Rectal smooth muscle tissue (tissue), 1 donor: ENCODE data around the gene ELF2.
"Not testable (repeated sequence)": the region's sequence is repeated elsewhere in the genome, so short reads cannot be mapped to it uniquely, and the experiment has no call there.

Experiments
- H3K27ac ChIP-seq: one replicate; pipeline ENCODE4 v1.7.0; 2013; ENCODE audit warnings: low read depth, low read length, inconsistent platforms
- H3K27me3 ChIP-seq: one replicate; pipeline ENCODE4 v1.7.0; 2013; ENCODE audit warnings: low read length; ENCODE audit not compliant: control insufficient read depth, insufficient read depth
- H3K36me3 ChIP-seq: one replicate; pipeline ENCODE4 v1.7.0; 2013; ENCODE audit warnings: low read length; ENCODE audit not compliant: control insufficient read depth, insufficient read depth
- H3K4me1 ChIP-seq: one replicate; pipeline ENCODE4 v1.7.0; 2013; ENCODE audit warnings: low read length; ENCODE audit not compliant: control insufficient read depth, insufficient read depth
- H3K4me3 ChIP-seq: one replicate; pipeline ENCODE4 v1.7.0; 2013; ENCODE audit warnings: low read length
- H3K9ac ChIP-seq: one replicate; pipeline ENCODE4 v1.7.0; 2013; ENCODE audit warnings: low read length

The ELF2 gene

GRCh38 chr4:139176302-139177048 lies 543 bp downstream of the ELF2 start:
- peaks cover 3% of the 10 kb centered on the region for H3K4me1 ChIP-seq
- peak overlapping the region; percentile 68 for H3K9ac ChIP-seq
- peak overlapping the region; percentile 100 for H3K27ac ChIP-seq
- H3K4me3 ChIP-seq: peak overlapping the region; percentile 83
- no peaks in the 10 kb centered on the region for H3K36me3 ChIP-seq
- no peaks in the 10 kb centered on the region for H3K27me3 ChIP-seq

- Histone ChIP-seq H3K27me3 (no peaks in the 10 kb centered on the region), H3K4me3 (peak overlapping the region; percentile 83), H3K27ac (peak overlapping the region; percentile 100), H3K9ac (peak overlapping the region; percentile 66), H3K36me3 (no peaks in the 10 kb centered on the region), H3K4me1 (peaks cover 3% of the 10 kb centered on the region)
Observed at GRCh38 chr4:139175646-139176301, 1.2 kb downstream of the ELF2 start.

GRCh38 chr4:139171876-139172691 lies 4.9 kb downstream of the ELF2 start:
- Histone ChIP-seq H3K9ac (no peak overlapping the region), H3K4me1 (peaks cover 9% of the 10 kb centered on the region), H3K27ac (no peak overlapping the region), H3K27me3 (no peaks in the 10 kb centered on the region), H3K4me3 (no peak overlapping the region), H3K36me3 (no peaks in the 10 kb centered on the region)

- H3K27me3 ChIP-seq: no peaks in the 10 kb centered on the region
- H3K4me1 ChIP-seq: peaks cover 9% of the 10 kb centered on the region
Observed at GRCh38 chr4:139170932-139171331, 6.1 kb downstream of the ELF2 start.

GRCh38 chr4:139167774-139168444 lies 9.1 kb downstream of the ELF2 start:
- peaks cover 6% of the 10 kb centered on the region for H3K4me1 ChIP-seq
- H3K9ac ChIP-seq: no peak overlapping the region
- no peak overlapping the region for H3K27ac ChIP-seq
- no peaks in the 10 kb centered on the region for H3K36me3 ChIP-seq
- H3K4me3 ChIP-seq: no peak overlapping the region
- H3K27me3 ChIP-seq: no peaks in the 10 kb centered on the region

More at GRCh38 chr4:139170932-139171331, 6.1 kb downstream of the ELF2 start:
- Histone ChIP-seq H3K4me3 (no peak overlapping the region), H3K9ac (no peak overlapping the region), H3K27ac (no peak overlapping the region), H3K36me3 (no peaks in the 10 kb centered on the region)

GRCh38 chr4:139164731-139165130 lies 12.3 kb downstream of the ELF2 start:
- no peak overlapping the region for H3K9ac ChIP-seq
- peaks cover 6% of the 10 kb centered on the region for H3K4me1 ChIP-seq
- no peak overlapping the region for H3K27ac ChIP-seq

GRCh38 chr4:139163806-139164206 lies 13.2 kb downstream of the ELF2 start:
- Histone ChIP-seq H3K36me3 (no peaks in the 10 kb centered on the region), H3K27me3 (no peaks in the 10 kb centered on the region), H3K4me3 (no peak overlapping the region), H3K27ac (no peak overlapping the region), H3K9ac (no peak overlapping the region), H3K4me1 (peaks cover 6% of the 10 kb centered on the region)

More at GRCh38 chr4:139164731-139165130, 12.3 kb downstream of the ELF2 start:
- H3K27me3 ChIP-seq: no peaks in the 10 kb centered on the region
- H3K4me3 ChIP-seq: no peak overlapping the region
- H3K36me3 ChIP-seq: no peaks in the 10 kb centered on the region

- not testable (repeated sequence) for H3K4me1 ChIP-seq, H3K27me3 ChIP-seq, H3K36me3 ChIP-seq, H3K27ac ChIP-seq, H3K4me3 ChIP-seq, H3K9ac ChIP-seq
Observed at GRCh38 chr4:139157977-139158376, 19.0 kb downstream of the ELF2 start.

- H3K27ac ChIP-seq: no peak overlapping the region
- H3K4me3 ChIP-seq: no peak overlapping the region
- no peaks in the 10 kb centered on the region for H3K36me3 ChIP-seq
- H3K9ac ChIP-seq: no peak overlapping the region
- no peaks in the 10 kb centered on the region for H3K27me3 ChIP-seq
- H3K4me1 ChIP-seq: no peaks in the 10 kb centered on the region
Observed at GRCh38 chr4:139154952-139155557, 22.0 kb downstream of the ELF2 start.

- Histone ChIP-seq H3K36me3 (no peaks in the 10 kb centered on the region), H3K4me3 (no peak overlapping the region), H3K27me3 (no peaks in the 10 kb centered on the region), H3K4me1 (no peaks in the 10 kb centered on the region), H3K9ac (no peak overlapping the region), H3K27ac (no peak overlapping the region)
Observed at GRCh38 chr4:139154538-139154937, 22.5 kb downstream of the ELF2 start.

- no peaks in the 10 kb centered on the region for H3K4me1 ChIP-seq
- no peak overlapping the region for H3K9ac ChIP-seq
- H3K36me3 ChIP-seq: no peaks in the 10 kb centered on the region
- H3K27me3 ChIP-seq: no peaks in the 10 kb centered on the region
- no peak overlapping the region for H3K4me3 ChIP-seq
- no peak overlapping the region for H3K27ac ChIP-seq
Observed at GRCh38 chr4:139154134-139154421, 22.9 kb downstream of the ELF2 start.
